Mononuclear cell (primary cell): ENCODE results near the gene CFAP74. TPM values are rescaled to one million over a fixed set of nuclear protein-coding genes. Genes with fewer than 3 reads are reported as not detected.

Experiments used
- H3K27me3 ChIP-seq: 2 replicates; pipeline ENCODE4 v1.6.0; 2011; ENCODE audit warnings: low read length, control low read depth; ENCODE audit not compliant: insufficient read depth
- H3K4me1 ChIP-seq: 2 replicates; pipeline ENCODE4 v1.5.1; 2011; ENCODE audit warnings: mild to moderate bottlenecking, low read length, control low read depth; ENCODE audit not compliant: insufficient read depth
- H3K4me3 ChIP-seq: 2 replicates; pipeline ENCODE4 v1.5.1; 2011; ENCODE audit warnings: mild to moderate bottlenecking, low read length, moderate library complexity
- H3K9me3 ChIP-seq: 2 replicates; pipeline ENCODE4 v1.5.1; 2011; ENCODE audit warnings: low read depth, mild to moderate bottlenecking, control low read depth, low read length
- total RNA-seq: library from RNA; depleted of rRNA; stranded (reverse); fragments of >200 nt; gene quantifications from one replicate; pipeline ENCODE4 v1.2.3, GENCODE V29; 2012

The CFAP74 gene
- total RNA-seq, 1 donor = under 0.01 TPM

DNA sequence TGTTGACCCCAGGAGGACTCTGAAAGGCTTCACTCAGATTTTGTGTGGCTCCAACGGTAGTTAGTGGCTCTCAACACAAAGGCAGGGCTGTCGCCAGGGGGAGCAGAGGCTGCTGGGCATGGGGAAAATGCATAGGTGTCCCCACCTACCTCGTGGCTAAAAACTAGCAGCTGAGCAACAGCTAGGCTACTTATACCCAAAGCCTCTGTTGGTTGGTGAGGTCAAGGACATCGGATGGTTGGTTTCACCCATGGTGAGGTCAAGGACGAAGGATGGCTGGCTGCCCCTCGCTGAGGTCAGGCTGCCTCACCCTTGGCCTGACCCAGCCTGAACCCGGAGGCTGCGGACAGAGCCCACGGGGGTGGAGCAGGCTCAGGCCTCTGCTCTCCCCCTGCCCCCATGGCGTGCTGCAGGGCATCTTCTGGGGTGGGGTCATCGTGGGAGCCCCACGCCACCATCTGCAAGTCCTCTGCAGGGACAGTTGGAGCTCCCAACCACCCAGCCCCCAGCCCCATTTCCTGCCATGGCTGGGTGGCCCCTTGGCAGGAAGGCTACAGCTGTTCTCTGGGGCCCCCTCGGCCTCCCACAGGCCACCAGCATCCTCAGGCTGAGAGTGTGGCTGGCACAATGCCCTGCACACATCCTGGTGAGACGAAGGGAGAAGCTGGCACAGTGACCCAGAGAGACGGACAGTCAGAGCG lies 104.2 kb downstream of the CFAP74 start:
- H3K9me3 ChIP-seq = no peaks in the 10 kb centered on the region
- H3K4me3 ChIP-seq = no peak overlapping the region
- H3K27me3 ChIP-seq = no peaks in the 10 kb centered on the region
- peaks cover 22% of the 10 kb centered on the region for H3K4me1 ChIP-seq

DNA sequence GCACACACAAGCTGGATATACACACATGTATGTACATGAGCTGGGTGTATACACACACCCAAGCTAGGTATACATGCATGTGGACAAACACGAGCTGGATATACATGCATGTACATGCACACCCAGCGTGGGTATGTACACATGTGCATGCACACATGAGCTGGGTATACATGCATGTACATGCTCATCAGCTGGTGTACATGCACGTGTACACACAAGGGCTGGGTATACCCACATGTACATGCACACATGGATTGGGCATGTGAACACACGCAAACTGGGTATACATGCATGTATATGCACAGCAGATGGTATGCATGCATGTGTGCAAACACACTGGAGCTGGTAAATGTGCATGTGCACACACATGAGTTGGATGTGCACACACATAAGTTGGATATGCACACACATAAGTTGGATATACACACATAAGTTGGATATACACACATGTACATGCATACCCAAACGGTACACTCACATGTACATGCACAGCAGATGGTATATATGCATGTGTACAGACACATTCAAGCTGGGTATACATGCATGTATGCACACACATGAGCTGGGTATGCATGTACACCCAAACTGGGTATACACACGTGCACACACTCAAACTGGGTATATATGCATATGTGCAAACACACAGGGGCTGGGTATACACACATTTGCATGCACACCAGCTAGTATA lies 105.2 kb downstream of the CFAP74 start:
- H3K9me3 ChIP-seq = no peaks in the 10 kb centered on the region
- no peak overlapping the region for H3K4me3 ChIP-seq
- H3K4me1 ChIP-seq = peaks cover 24% of the 10 kb centered on the region
- H3K27me3 ChIP-seq = no peaks in the 10 kb centered on the region

DNA sequence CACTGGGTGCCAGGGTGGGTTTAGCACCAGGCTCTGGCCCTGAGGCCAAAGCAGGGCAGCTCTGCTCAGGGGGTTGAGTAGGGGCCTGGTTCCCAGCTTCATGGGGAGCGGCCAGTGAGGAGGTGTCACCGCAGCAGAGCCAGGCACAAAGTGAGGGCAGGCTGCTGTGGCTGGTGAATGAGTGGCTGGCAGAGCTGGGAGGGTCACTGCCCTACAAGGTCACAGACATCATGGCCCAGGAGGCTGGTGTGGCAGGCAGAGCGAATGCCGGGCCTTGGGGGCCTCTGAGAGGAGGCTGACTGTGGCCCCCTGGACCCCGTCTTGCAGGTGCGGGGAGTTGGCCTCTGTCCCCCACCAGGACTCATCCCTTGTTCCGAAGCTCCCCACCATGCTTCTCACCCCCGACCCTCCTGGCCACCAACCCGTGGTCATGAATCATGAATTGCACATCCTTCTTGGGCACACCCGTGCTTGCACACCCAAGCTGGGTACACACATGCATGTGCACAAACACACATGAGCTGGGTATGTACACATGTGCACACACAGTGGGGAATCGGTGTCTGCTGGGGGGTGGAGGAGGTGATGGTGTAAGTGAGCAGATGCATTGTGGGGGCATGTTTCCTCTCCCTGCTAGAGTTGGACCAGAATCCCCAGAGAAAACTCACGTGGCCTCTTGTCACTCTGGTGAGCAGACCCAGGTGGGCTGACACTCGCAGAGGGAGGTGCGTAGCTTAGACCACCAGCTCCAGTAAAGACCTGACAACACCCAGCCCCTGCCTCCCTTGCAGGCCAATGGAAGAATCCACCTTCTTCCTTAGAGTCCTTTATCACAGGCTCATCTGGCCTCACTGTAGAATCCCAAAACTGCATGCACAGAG lies 107.9 kb downstream of the CFAP74 start:
- no peaks in the 10 kb centered on the region for H3K9me3 ChIP-seq
- H3K4me1 ChIP-seq = peaks cover 35% of the 10 kb centered on the region
- no peaks in the 10 kb centered on the region for H3K27me3 ChIP-seq
- no peak overlapping the region for H3K4me3 ChIP-seq

DNA sequence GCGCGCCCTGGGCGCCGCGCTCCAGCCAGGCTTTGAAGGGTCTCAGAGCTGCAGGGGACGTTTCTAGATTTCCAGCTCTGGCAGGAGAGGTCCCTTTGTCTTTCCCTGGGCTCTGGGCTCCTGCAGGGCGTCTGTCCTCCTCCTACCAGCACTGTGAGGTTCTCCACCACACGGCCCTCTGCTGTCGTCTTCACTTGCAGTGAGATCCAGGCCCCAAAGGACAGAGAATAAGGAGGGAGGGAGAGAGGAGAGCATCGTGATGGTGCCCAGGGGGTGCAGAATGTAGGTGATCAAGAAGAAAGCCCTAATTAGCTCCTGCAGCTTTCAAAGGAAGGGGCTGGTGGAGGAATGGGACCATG lies 108.5 kb downstream of the CFAP74 start:
- Histone ChIP-seq H3K4me3 (no peak overlapping the region), H3K4me1 (peaks cover 35% of the 10 kb centered on the region), H3K27me3 (no peaks in the 10 kb centered on the region), H3K9me3 (no peaks in the 10 kb centered on the region)

DNA sequence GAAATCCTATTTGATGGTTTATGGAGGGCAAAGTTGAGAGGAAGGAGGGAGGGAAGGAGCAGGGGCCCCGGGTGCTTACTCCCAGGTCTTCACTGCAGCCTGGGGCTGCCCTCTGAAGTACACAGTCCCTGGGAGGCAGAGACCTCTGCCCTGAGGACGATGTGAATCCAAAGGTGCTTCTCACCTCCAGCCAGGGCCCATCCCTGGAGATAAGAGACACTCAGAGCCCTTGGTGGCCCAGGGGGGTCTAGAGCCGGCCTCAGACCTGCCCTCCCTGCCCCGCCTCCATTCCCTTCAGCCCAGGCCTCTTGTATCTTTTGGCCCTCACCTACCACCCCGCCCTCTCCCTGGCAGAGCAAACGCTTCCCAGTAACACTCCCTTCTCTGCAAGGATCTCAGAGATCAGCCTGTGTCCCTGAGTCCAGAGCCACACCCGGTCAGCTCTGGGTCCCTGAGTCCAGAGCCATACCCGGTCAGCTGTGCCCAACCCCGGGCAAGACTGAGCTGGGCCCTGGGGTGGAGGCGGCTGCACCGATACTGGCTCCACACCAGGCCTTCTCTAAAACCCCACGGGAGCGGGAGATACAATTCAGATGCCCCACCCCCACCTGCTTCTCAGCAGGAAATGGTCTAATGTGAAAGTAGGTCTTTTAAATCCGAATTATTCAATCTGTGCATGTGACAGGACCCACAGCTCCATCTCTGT lies 109.1 kb downstream of the CFAP74 start:
- H3K9me3 ChIP-seq = no peaks in the 10 kb centered on the region
- peaks cover 30% of the 10 kb centered on the region for H3K4me1 ChIP-seq
- no peaks in the 10 kb centered on the region for H3K27me3 ChIP-seq
- H3K4me3 ChIP-seq = no peak overlapping the region

DNA sequence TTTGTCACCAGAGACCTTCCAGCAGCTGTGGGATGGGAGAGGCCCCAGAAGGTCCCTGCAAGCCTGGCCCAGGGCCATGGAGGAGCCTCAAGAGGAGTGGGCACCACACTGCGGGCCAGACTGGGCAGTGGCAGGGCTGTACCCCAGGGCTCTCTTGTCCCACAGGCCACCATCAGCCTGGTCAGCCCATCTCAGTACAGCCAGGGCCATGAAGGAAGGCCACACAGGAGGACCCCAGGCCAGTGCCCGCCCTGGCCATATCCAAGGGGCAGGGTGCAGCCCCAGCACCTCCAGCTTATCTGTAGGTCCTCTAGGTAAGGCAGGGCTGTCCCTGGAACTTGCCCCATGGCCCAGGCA lies 109.6 kb downstream of the CFAP74 start:
- Histone ChIP-seq H3K4me1 (peaks cover 27% of the 10 kb centered on the region), H3K4me3 (no peak overlapping the region), H3K27me3 (no peaks in the 10 kb centered on the region), H3K9me3 (no peaks in the 10 kb centered on the region)

DNA sequence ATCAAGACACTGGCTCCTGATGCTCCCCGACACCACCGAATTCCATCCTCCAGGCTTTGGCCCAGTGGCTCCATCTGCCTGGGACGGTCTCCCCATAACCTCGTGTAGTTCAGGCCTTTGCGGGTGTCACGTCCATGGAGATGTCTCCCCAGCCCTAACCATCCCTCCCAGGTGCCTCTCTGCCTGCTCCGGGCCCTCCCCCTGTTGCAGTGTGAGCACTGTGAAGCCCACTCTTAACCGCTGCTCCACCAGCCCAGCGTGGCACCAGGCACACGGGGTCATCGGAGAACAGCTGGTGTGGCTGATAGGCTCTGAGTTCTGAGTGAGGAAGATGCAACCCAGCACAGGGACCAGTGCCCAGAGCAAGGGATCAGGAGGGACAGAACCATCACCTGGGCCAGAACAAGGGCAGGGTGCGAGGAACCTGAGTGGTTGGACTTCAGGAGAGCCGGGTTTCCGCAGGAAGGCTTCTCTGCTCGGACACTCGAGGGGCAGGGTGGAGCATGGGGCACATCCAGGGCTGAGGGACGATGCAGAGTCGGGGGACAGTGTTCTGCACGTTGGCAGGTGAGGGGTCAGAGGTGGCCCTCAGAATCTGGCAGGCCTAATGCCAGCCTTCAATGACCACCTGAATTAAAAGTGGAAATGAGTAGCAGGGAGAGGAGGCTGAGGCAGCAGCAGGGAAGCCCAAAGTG lies 110.1 kb downstream of the CFAP74 start:
- Histone ChIP-seq H3K9me3 (no peaks in the 10 kb centered on the region), H3K27me3 (no peaks in the 10 kb centered on the region), H3K4me3 (no peak overlapping the region), H3K4me1 (peaks cover 33% of the 10 kb centered on the region)

DNA sequence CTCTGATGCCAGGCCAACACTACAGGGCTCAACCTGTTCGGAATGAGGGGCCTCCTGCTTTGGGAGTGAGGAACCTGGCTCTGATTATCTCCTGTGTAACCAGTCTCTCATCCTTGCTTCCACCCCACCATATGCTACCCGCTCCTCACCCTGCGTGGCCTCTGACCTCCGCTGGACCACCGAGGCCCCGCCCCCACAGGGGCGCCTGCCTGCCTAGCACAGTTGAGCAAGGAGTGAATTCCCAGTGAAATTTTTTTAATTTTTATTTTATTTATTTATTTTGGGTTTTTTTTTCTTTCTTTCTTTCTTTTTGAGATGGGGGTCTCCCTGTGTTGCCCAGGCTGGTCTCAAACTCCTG lies 110.8 kb downstream of the CFAP74 start:
- Histone ChIP-seq H3K4me1 (peaks cover 40% of the 10 kb centered on the region), H3K4me3 (no peak overlapping the region), H3K27me3 (no peaks in the 10 kb centered on the region), H3K9me3 (no peaks in the 10 kb centered on the region)

DNA sequence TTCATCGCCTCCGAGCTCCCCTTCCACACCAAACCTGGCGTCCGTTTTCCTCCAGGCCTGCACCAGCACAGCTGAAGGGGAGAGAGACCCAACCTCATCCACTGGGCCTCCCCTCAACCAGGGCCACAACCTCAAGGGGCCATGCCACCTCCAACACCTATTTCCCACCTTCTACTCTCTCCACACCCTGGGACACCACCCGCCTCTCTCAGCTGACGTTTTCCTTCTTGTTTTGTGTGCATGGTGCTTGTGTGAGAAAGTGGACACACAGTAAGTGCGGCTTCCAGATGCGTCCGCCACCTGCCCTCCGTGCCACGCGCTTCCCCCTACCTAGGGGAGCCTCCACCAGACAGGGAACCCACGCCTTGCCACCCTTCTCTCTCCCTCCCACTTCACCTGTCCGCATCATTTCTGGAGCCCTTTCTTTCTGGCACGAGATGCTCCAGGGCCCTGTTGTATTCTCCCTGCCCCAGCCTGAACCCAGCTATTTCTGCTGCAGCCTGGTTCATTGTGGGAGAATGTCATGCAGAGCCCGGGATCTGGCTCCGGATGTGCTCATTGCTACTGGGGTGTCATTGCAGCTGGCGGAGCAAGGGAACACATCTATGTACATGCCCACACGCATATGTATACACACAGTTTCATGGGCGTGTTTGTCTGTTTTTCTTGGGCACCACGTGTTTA lies 111.4 kb downstream of the CFAP74 start:
- H3K9me3 ChIP-seq = no peaks in the 10 kb centered on the region
- no peak overlapping the region for H3K4me3 ChIP-seq
- peaks cover 45% of the 10 kb centered on the region for H3K4me1 ChIP-seq
- no peaks in the 10 kb centered on the region for H3K27me3 ChIP-seq

DNA sequence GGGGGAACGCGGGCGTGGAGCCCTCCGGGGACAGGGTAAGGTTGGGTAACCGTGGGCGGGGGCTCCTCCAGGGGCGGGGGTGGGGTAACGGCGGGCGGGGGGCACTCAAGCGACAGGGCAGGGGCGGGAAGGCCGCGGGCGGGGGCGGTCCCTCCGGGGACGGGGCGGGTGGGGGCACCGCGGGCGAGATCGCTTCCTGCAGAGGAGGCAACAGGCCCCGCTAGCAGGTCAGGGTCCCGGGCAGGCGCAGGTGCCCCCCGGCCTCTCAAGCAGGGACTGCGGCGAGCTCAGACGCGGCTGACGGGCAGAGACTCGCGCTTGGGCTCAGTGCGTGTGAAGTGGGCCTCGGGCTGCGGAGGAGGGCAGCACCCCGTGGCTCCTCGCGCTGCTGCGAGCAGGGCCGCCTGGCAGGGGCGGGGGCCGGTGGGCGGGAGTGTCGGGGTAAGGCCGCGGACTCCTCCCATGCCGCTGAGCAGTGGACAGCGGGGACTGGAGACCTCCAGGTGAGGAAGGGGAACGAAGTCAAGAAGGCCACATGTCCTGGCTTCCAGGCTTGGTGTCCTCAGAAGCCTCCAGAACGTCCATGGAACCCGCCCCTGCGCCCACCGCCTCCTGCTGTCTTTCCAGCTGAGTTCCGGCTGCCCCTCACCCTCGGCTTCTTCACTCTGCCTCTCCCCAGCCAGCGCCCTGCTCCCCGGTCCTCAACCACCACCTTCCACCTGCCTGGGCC lies 112.1 kb downstream of the CFAP74 start:
- H3K4me3 ChIP-seq = peak overlapping the region; percentile 74
- H3K27me3 ChIP-seq = no peaks in the 10 kb centered on the region
- H3K4me1 ChIP-seq = peaks cover 52% of the 10 kb centered on the region
- no peaks in the 10 kb centered on the region for H3K9me3 ChIP-seq

DNA sequence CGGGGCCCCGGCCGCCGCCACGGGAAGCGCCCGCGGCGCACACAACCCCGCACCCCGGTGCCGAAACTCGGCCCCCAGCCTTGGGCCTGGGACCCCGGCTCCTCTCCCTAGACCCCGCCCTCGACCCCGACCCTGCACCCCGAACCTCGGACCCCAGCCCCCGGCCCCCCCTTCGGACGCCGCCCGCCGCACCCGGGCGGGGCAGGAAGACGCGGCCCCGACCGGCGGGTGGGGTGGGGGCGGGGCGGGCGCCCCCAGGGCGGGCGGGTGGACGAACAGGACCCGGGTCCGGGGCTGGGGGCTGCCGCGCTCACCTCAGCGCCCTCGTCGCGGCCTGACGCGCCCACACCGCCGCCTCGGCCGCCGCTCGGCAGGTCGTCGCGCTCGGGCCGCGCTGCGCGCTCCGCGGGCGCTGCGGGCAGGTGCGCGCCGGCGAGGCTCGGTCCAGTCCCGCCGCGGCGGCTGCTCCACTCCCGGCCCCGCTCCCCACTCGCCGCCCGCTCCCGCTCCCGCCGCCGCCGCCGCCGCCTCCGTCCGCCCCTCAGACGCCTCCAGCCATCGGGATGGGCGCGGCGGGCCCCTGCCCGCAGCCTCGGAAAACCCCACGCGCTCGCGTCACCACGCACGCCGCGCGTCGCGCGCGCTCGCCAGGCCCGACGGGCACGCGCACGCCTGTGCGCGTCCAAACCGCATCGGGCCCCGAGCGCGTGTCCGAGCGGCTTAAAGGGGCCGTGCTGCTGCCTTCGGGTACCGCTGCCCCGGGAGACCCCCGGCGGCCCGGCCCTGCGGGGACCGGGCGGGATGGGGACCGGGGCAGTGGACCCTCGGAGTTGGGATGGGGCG lies 112.9 kb downstream of the CFAP74 start, which contains the start of gene GNB1:
Gene GNB1 (minus strand): TSS at position 582 of the 843 bp plus-strand sequence. CDS start 65,634 bp downstream, outside the sequence.
- Histone ChIP-seq H3K9me3 (no peaks in the 10 kb centered on the region), H3K27me3 (no peaks in the 10 kb centered on the region), H3K4me1 (peaks cover 58% of the 10 kb centered on the region), H3K4me3 (peak within 1 kb of the TSS; percentile 74)

DNA sequence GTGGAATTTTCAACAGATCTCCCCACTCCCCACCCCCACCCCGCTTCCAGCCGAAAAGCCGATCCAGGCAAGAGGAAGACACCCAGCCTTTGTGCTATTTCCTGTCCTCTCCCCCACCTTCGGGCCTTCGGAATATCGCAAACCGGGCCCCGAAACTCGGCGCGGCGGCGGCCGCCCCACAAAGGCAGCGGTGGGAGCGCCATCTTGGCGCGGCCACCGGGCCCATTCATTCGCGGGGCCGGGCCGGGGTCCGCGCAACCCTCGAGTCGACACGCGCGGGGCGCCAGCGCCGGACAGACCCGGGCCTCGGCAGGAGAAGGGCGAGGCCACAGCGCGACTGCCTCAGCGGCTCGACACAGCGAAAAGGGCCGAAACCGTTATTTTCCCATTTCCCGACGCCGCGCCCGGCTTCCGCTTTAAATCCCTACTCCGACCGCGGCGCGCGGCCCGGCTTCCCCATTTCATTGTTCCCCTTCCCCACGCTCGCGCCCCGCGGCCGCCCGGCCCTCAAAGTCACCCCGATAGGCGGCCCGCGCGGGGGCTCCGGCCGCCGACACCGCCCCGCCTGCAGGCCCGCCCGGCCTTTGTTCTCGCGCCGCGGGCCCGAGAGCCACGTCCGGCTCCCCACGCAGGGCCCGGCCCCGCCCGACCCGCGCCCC lies 113.6 kb downstream of the CFAP74 start:
- H3K9me3 ChIP-seq = no peaks in the 10 kb centered on the region
- H3K4me1 ChIP-seq = peaks cover 58% of the 10 kb centered on the region
- H3K27me3 ChIP-seq = no peaks in the 10 kb centered on the region
- H3K4me3 ChIP-seq = peak overlapping the region; percentile 74
